ENCODE results near the gene GLYR1.

GLYR1 gene

GRCh38 chr16:4805231-4805630 is 41.9 kb downstream of the GLYR1 start:
- no peak for DNase-seq (ENCODE audit: low read depth)

GRCh38 chr16:4803898-4804762 is 43.0 kb downstream of the GLYR1 start:
- no peak for DNase-seq (ENCODE audit: low read depth)

DNA sequence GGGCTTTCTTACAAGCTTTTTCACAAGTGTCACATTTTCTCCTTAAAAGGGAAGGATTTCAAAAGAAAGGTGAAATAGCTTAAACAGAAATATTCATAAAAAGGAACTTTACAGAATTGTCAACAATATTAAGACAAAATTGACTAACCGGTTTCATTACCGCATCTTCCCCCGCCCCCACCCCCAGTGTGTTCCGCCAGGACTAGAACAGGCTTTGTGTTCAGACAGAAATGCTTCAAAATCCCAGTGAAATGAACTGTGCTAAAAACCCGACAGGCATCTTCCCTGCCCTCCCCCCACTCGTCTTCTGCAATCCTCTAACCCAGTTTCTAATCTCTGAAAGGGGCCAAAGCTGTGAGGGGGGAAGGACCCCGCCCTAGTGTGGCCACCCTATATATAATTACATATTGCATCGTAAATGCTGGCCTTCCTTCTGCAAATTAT is 43.7 kb downstream of the GLYR1 start:
- DNase-seq (ENCODE audit: low read depth): no peak

DNA sequence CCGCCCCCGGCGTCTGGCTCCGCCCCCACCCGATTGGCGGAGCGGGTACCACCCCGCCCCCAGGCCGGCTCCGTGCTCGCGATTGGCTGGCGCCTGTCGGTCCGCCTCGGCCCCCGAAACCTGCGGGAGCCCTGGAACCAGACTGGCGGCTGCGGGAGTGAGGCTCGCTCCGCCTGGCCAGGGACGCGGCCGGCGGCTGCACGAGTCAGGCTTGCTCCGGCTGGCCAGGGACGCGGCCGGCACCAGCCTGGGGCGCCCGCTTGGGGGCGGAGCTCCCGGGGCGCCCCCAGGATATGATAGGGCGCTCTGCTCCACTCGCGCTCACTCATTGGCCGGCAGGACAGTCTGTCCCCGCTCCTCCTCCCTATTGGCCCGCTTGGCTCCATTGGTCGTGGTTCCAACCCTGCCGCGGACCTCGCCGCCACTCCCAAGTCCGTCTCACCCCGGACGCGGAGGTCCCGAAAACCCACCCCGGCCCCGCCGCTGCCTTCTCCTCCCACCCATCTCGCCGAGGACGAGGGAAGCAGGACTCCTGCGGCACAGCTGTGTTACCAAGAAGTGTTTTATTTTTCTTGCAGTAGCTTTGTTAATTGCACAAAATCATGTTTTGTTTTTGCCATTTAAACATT is 44.3 kb downstream of the GLYR1 start:
- peak; percentile 76 for DNase-seq (ENCODE audit: low read depth)

DNA sequence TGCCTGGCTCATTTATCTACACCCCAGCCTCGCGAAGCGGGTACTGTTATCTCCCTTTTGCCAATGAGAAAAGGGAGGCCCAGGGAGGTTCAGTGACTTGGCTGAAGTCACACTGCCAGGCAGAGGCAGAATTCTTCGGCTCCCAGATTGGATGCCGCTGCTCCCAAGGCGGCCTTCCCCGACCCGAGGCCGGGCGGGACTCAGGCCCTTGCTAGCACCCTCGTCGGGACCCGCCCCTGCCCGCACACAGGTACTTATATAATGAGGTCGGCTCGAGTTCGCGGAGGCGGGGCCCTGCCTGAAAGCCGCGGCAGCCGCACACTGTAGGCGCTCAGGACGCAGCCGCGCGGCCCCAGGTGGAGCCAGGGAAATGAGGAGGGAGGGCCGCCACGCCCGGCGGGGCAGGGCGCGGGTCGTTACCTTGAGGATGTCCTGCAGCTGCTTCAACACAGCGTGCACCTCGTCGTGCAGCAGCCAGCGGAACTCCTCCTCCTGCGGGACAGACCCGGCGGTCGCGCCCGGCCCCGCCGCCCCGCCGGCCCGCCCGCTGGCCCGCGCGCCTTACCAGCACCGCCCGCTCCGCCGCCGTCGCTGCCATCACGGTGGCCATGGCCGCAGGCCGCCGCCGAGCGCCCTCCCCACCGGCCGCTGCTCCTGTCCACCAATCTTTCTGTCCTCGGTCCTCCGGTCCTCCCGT is 45.0 kb downstream of the GLYR1 start, which contains the start of gene ROGDI:
Gene ROGDI, minus strand, starts transcription at position 672 of the 697 bp plus-strand sequence. Its CDS starts 62 bp downstream, at position 610.
- DNase-seq (ENCODE audit: low read depth): peak; percentile 43

GRCh38 chr16:4801051-4801961 is 45.8 kb downstream of the GLYR1 start:
- DNase-seq (ENCODE audit: low read depth): no peak

GRCh38 chr16:4800290-4801041 is 46.6 kb downstream of the GLYR1 start:
- no peak for DNase-seq (ENCODE audit: low read depth)

- DNase-seq (ENCODE audit: low read depth): no peak
These were observed 47.8 kb downstream of the GLYR1 start for GRCh38 chr16:4799171-4799855.

DNA sequence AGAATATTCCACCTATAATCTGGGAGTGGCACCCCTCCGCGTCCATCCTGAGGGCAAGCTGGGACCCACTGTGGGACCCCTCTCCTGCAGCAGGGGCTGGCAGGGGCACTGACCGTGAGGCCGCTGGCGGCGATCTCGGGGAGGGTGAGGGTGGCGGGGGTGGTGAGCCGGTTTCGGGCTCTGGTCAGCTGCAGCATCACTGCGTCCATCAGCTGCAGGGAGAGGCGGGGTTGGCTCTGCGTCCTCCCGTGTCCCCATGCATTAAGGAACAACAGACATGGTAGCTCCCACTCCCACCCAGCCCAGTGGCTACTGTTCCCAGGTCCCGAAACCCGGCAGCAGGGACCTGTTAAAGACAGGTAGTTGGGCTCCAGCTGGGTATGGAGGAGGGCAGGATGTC is 48.6 kb downstream of the GLYR1 start:
- DNase-seq (ENCODE audit: low read depth): no peak

GRCh38 chr16:4797805-4798252 is 49.3 kb downstream of the GLYR1 start:
- DNase-seq (ENCODE audit: low read depth): no peak

GRCh38 chr16:4796982-4797804 is 49.9 kb downstream of the GLYR1 start:
- DNase-seq (ENCODE audit: low read depth): no peak

- DNase-seq (ENCODE audit: low read depth): no peak
These were observed 51.1 kb downstream of the GLYR1 start for GRCh38 chr16:4795828-4796572.

GRCh38 chr16:4795181-4795827 is 51.8 kb downstream of the GLYR1 start, which contains the start of gene SMIM22:
SMIM22 (plus strand) TSS chr16:4795369; CDS start chr16:4795735, 366 bp downstream.
- no peak for DNase-seq (ENCODE audit: low read depth)

- no peak for DNase-seq (ENCODE audit: low read depth)
These were observed 54.1 kb downstream of the GLYR1 start for GRCh38 chr16:4792951-4793513.

- no peak for DNase-seq (ENCODE audit: low read depth)
These were observed 56.2 kb downstream of the GLYR1 start for GRCh38 chr16:4790871-4791270.

DNA sequence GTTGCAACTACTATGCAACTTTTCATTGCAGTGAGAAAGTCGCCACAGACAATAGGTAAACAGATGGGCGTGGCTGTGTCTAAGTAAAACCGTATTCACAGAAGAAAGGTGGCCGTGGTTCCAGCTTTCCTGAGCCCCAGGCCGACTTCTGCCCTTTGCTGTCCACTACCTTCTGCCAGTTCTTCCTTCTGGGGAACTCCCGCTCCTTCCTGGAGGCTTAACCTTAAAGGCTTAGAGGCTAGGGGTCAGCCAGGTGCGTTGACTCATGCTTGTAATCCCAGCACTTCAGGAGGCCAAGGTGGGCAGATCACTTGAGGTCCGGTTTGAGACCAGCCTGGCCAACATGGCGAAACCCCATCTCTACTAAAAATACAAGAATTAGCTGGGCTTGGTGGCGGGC is 56.8 kb downstream of the GLYR1 start:
- no peak for DNase-seq (ENCODE audit: low read depth)

DNA sequence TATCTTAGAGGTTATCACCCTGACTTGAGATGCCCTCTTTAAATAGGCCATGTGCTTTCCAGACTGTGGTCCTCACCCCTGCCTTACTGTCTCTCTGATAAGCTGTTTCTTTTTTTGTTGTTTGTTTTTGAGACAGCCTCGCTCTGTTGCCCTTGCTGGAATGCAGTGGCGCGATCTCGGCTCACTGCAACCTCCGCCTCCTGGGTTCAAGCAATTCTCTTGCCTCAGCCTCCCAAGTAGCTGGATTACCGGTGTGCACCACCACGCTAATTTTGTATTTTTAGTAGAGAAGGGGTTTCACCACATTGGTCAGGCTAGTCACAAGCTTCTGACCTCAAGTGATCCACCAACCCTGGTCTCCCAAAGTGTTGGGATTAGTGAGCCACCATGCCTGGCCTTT is 58.2 kb downstream of the GLYR1 start:
- DNase-seq (ENCODE audit: low read depth): no peak

GRCh38 chr16:4788489-4788889 is 58.6 kb downstream of the GLYR1 start:
- DNase-seq (ENCODE audit: low read depth): no peak
